ENCODE measurements around the gene RXRA. TPM values are rescaled to one million over a fixed set of nuclear protein-coding genes. Genes with fewer than 3 reads are reported as not detected.

RXRA gene
- total and polyA plus RNA-seq, 2 of the 13 experiments (the other 11 are each of a cell fraction or from before 2014, with no cell fraction given): 18.9 to 29.2 TPM

DNA sequence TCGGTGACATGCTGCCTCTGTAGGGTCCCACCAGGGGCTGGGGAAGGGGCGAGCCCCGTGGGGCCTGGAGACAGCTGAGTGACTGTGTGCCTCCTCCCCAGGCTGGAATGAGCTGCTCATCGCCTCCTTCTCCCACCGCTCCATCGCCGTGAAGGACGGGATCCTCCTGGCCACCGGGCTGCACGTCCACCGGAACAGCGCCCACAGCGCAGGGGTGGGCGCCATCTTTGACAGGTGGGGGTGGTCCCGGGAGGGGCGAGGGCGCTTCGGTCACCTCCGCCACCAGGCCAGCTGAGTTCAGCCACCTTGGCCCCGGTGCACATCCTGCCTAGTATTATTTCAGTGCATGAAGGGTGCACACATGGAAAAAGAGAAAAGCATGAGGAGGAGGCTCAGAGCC is 102.8 kb downstream of the RXRA start:
- H2AFZ ChIP-seq (ENCODE audit: low read length): no peak overlapping the region
- no peaks in the 10 kb centered on the region for H3K79me2 ChIP-seq (ENCODE audit: insufficient read depth, low read length)
- intact Hi-C loops (cut with micrococcal nuclease; ENCODE audit: unreplicated experiment): no loop called here
- no peak overlapping the region for H3K4me2 ChIP-seq (ENCODE audit: low read depth, low read length)
- FAIRE-seq: no peak
- BruUV-seq (replicated peaks): no TSS peak
- no peak overlapping the region for H3K9ac ChIP-seq (ENCODE audit: insufficient read depth, low read depth, low read length)
- peaks cover 21% of the 10 kb centered on the region for H3K4me1 ChIP-seq (ENCODE audit: insufficient read depth, low read length)
- 91% methylated on average over 6 of the region's 20 CpGs for WGBS (ENCODE audit: low lambda C conversion rate)
- no peak overlapping the region for H3K27ac ChIP-seq (ENCODE audit: extremely low read length, insufficient read depth, low read length)
- POLR2A ChIA-PET: interaction anchor here (0.8 kb wide), 1 partner anchor 101 kb away, joined by 3 read pairs; no protein-coding TSS in a partner anchor
- DNase-seq (ENCODE audit: low spot score): no peak
- H3K27me3 ChIP-seq (ENCODE audit: control insufficient read depth in 1 of 2, insufficient read depth in 2 of 2, low read length in 2 of 2): no peaks in the 10 kb centered on the region
- CTCF ChIA-PET (ENCODE audit: low intra/inter-chr PET ratio, low total read pairs): no interaction called here
- H3K36me3 ChIP-seq (replicated peaks in 1 of 2; ENCODE audit: control insufficient read depth in 1 of 2, insufficient read depth in 2 of 2, low read length in 2 of 2): peaks cover 0 to 7% of the 10 kb centered on the region in 2 experiments; a peak in 2 of 5 replicates
- no peaks in the 10 kb centered on the region for H4K20me1 ChIP-seq (ENCODE audit: insufficient read depth, low read length)
- in situ Hi-C loops (cut with HindIII; ENCODE audit: extremely low pct_ligation_motif_present, low pct_unique_long_range_greater_than_20kb): no loop called here
- no peak overlapping the region for H3K4me3 ChIP-seq (replicated peaks in 1 of 3; ENCODE audit: insufficient read depth in 1 of 3, low read depth in 2 of 3, low read length in 3 of 3)
- no peak for ATAC-seq
- H3K9me3 ChIP-seq (ENCODE audit: low read length): no peaks in the 10 kb centered on the region
- TF ChIP-seq BCL6 (CRISPR knock-in tag; IDR thresholded peaks at IDR 0.05) (no peak), KMT2B (CRISPR knock-in tag; IDR thresholded peaks at IDR 0.05) (no peak), POLR2AphosphoS2 (IDR thresholded peaks at IDR 0.05; ENCODE audit: low read depth, low read length) (no peak), JDP2 (CRISPR knock-in tag; IDR thresholded peaks at IDR 0.05; ENCODE audit: borderline replicate concordance) (no peak), THAP11 (CRISPR knock-in tag; IDR thresholded peaks at IDR 0.05) (no peak), JUNB (CRISPR knock-in tag; IDR thresholded peaks at IDR 0.05; ENCODE audit: borderline replicate concordance) (no peak), GFI1 (CRISPR knock-in tag; IDR thresholded peaks at IDR 0.05; ENCODE audit: borderline replicate concordance) (no peak), ZFX (CRISPR knock-in tag; IDR thresholded peaks at IDR 0.05; ENCODE audit: low read depth) (no peak), RAD21 (CRISPR knock-in tag; IDR thresholded peaks at IDR 0.05) (no peak), ZNF30 (CRISPR knock-in tag; IDR thresholded peaks at IDR 0.05) (no peak)
- TF ChIP-seq, protein P1, sequence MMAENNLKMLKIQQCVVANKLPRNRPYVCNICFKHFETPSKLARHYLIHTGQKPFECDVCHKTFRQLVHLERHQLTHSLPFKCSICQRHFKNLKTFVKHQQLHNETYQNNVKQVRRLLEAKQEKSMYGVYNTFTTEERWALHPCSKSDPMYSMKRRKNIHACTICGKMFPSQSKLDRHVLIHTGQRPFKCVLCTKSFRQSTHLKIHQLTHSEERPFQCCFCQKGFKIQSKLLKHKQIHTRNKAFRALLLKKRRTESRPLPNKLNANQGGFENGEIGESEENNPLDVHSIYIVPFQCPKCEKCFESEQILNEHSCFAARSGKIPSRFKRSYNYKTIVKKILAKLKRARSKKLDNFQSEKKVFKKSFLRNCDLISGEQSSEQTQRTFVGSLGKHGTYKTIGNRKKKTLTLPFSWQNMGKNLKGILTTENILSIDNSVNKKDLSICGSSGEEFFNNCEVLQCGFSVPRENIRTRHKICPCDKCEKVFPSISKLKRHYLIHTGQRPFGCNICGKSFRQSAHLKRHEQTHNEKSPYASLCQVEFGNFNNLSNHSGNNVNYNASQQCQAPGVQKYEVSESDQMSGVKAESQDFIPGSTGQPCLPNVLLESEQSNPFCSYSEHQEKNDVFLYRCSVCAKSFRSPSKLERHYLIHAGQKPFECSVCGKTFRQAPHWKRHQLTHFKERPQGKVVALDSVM (CRISPR knock-in tag; IDR thresholded peaks at IDR 0.05): no peak
- TF ChIP-seq, protein P2, sequence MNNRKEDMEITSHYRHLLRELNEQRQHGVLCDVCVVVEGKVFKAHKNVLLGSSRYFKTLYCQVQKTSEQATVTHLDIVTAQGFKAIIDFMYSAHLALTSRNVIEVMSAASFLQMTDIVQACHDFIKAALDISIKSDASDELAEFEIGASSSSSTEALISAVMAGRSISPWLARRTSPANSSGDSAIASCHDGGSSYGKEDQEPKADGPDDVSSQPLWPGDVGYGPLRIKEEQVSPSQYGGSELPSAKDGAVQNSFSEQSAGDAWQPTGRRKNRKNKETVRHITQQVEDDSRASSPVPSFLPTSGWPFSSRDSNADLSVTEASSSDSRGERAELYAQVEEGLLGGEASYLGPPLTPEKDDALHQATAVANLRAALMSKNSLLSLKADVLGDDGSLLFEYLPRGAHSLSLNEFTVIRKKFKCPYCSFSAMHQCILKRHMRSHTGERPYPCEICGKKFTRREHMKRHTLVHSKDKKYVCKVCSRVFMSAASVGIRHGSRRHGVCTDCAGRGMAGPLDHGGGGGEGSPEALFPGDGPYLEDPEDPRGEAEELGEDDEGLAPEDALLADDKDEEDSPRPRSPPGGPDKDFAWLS (CRISPR knock-in tag; IDR thresholded peaks at IDR 0.05; ENCODE audit: borderline replicate concordance): no peak
- TF ChIP-seq, protein P3, sequence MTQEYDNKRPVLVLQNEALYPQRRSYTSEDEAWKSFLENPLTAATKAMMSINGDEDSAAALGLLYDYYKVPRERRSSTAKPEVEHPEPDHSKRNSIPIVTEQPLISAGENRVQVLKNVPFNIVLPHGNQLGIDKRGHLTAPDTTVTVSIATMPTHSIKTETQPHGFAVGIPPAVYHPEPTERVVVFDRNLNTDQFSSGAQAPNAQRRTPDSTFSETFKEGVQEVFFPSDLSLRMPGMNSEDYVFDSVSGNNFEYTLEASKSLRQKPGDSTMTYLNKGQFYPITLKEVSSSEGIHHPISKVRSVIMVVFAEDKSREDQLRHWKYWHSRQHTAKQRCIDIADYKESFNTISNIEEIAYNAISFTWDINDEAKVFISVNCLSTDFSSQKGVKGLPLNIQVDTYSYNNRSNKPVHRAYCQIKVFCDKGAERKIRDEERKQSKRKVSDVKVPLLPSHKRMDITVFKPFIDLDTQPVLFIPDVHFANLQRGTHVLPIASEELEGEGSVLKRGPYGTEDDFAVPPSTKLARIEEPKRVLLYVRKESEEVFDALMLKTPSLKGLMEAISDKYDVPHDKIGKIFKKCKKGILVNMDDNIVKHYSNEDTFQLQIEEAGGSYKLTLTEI (CRISPR knock-in tag; conservative IDR thresholded peaks at IDR 0.05): no peak
- TF ChIP-seq, protein P4, sequence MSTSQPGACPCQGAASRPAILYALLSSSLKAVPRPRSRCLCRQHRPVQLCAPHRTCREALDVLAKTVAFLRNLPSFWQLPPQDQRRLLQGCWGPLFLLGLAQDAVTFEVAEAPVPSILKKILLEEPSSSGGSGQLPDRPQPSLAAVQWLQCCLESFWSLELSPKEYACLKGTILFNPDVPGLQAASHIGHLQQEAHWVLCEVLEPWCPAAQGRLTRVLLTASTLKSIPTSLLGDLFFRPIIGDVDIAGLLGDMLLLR (CRISPR knock-in tag; IDR thresholded peaks at IDR 0.05): no peak
- TF ChIP-seq, protein P5, sequence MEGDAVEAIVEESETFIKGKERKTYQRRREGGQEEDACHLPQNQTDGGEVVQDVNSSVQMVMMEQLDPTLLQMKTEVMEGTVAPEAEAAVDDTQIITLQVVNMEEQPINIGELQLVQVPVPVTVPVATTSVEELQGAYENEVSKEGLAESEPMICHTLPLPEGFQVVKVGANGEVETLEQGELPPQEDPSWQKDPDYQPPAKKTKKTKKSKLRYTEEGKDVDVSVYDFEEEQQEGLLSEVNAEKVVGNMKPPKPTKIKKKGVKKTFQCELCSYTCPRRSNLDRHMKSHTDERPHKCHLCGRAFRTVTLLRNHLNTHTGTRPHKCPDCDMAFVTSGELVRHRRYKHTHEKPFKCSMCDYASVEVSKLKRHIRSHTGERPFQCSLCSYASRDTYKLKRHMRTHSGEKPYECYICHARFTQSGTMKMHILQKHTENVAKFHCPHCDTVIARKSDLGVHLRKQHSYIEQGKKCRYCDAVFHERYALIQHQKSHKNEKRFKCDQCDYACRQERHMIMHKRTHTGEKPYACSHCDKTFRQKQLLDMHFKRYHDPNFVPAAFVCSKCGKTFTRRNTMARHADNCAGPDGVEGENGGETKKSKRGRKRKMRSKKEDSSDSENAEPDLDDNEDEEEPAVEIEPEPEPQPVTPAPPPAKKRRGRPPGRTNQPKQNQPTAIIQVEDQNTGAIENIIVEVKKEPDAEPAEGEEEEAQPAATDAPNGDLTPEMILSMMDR (CRISPR knock-in tag; IDR thresholded peaks at IDR 0.05): no peak
- TF ChIP-seq, protein P6, sequence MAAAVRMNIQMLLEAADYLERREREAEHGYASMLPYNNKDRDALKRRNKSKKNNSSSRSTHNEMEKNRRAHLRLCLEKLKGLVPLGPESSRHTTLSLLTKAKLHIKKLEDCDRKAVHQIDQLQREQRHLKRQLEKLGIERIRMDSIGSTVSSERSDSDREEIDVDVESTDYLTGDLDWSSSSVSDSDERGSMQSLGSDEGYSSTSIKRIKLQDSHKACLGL (CRISPR knock-in tag; IDR thresholded peaks at IDR 0.05): no peak
- TF ChIP-seq, protein P7, sequence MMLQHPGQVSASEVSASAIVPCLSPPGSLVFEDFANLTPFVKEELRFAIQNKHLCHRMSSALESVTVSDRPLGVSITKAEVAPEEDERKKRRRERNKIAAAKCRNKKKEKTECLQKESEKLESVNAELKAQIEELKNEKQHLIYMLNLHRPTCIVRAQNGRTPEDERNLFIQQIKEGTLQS (CRISPR knock-in tag; IDR thresholded peaks at IDR 0.05): no peak
